ENCODE results near the gene AMER3. TPM values are rescaled to one million over a fixed set of nuclear protein-coding genes. Genes with fewer than 3 reads are reported as not detected.

Gene AMER3
- total RNA-seq, 2 experiments from 2014 or later = not detected

GRCh38 chr2:130808482-130809268, 53.3 kb downstream of the AMER3 start:
- DNase-seq = no peak
- ChIA-PET CTCF (interaction anchor here (0.5 kb wide), 1 partner anchor 606 kb away, joined by 6 read pairs; no protein-coding TSS in a partner anchor), POLR2A (no interaction called here)
- intact Hi-C loops (cut with DNase I, micrococcal nuclease) = no loop called here
- Histone ChIP-seq H3K27me3 (ENCODE audit: control insufficient read depth in 1 of 2, insufficient read depth in 2 of 2, low read length in 2 of 2) (no peaks in the 10 kb centered on the region), H3K4me3 (ENCODE audit: low read length) (no peak overlapping the region), H3K27ac (ENCODE audit: low read depth in 1 of 2, low read length in 2 of 2) (no peak overlapping the region), H3K36me3 (ENCODE audit: insufficient read depth, low read length) (no peaks in the 10 kb centered on the region), H3K9me3 (ENCODE audit: control insufficient read depth in 1 of 2, insufficient read depth in 1 of 2, low read length in 2 of 2) (no peaks in the 10 kb centered on the region), H3K4me1 (ENCODE audit: insufficient read depth, low read length) (peaks cover 3% of the 10 kb centered on the region)
- Mint-ChIP-seq H3K4me3 (no peak overlapping the region), H3K4me1 (ENCODE audit: low read depth) (peaks cover 5% of the 10 kb centered on the region), H3K27me3 (peaks cover 4% of the 10 kb centered on the region), H3K9me3 (no peaks in the 10 kb centered on the region), H3K27ac (no peak overlapping the region), H3K36me3 (ENCODE audit: low read depth) (no peaks in the 10 kb centered on the region)
- TF ChIP-seq CTCF (IDR thresholded peaks at IDR 0.05) = no peak
- no peak for ATAC-seq (ENCODE audit: poor library complexity)

- no peak overlapping the region for H3K4me3 Mint-ChIP-seq
- H3K4me1 Mint-ChIP-seq (ENCODE audit: low read depth) = peaks cover 5% of the 10 kb centered on the region
- H3K27me3 ChIP-seq (ENCODE audit: control insufficient read depth in 1 of 2, insufficient read depth in 2 of 2, low read length in 2 of 2) = no peaks in the 10 kb centered on the region
- intact Hi-C loops (cut with DNase I, micrococcal nuclease) = no loop called here
- H3K36me3 Mint-ChIP-seq (ENCODE audit: low read depth) = no peaks in the 10 kb centered on the region
- H3K27me3 Mint-ChIP-seq = peaks cover 4% of the 10 kb centered on the region
- no peaks in the 10 kb centered on the region for H3K9me3 Mint-ChIP-seq
- CTCF ChIA-PET = no interaction called here
- H3K27ac Mint-ChIP-seq = no peak overlapping the region
- no peak for TF ChIP-seq CTCF (IDR thresholded peaks at IDR 0.05)
- H3K36me3 ChIP-seq (ENCODE audit: insufficient read depth, low read length) = no peaks in the 10 kb centered on the region
- no peak for ATAC-seq (ENCODE audit: poor library complexity)
- H3K27ac ChIP-seq (ENCODE audit: low read depth in 1 of 2, low read length in 2 of 2) = no peak overlapping the region
- POLR2A ChIA-PET = no interaction called here
- no peak overlapping the region for H3K4me3 ChIP-seq (ENCODE audit: low read length)
- peaks cover 3% of the 10 kb centered on the region for H3K4me1 ChIP-seq (ENCODE audit: insufficient read depth, low read length)
- DNase-seq = no peak
- H3K9me3 ChIP-seq (ENCODE audit: control insufficient read depth in 1 of 2, insufficient read depth in 1 of 2, low read length in 2 of 2) = no peaks in the 10 kb centered on the region
Observed at GRCh38 chr2:130810490-130810889, 55.1 kb downstream of the AMER3 start.

DNA sequence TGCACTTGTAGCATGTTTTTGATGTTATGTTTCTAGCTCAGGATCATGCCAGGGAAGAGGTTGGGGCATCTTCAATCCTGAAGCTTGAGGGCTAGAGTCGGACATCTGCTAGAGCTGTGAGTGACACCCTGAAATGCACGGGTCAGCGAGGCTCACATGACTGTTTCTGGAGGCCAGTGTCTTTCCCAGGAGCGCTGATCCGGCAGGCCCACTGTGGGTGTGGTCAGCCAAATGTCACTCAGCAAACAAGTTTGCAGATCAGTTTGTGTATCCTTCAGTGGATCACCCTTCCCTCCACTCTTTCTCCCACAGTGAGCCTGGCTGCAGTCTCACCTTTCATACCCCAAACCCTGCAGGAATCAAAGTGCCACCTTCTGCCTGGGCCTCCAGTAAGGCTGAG, 58.4 kb downstream of the AMER3 start:
- no peak overlapping the region for H3K27ac Mint-ChIP-seq
- TF ChIP-seq CTCF (IDR thresholded peaks at IDR 0.05) = no peak
- no peaks in the 10 kb centered on the region for H3K36me3 Mint-ChIP-seq (ENCODE audit: low read depth)
- H3K27me3 ChIP-seq (ENCODE audit: control insufficient read depth in 1 of 2, insufficient read depth in 2 of 2, low read length in 2 of 2) = no peaks in the 10 kb centered on the region
- no peak for ATAC-seq (ENCODE audit: poor library complexity)
- H3K4me1 ChIP-seq (ENCODE audit: insufficient read depth, low read length) = no peaks in the 10 kb centered on the region
- CTCF ChIA-PET = no interaction called here
- intact Hi-C loops (cut with DNase I, micrococcal nuclease) = no loop called here
- H3K4me3 ChIP-seq (ENCODE audit: low read length) = no peak overlapping the region
- peaks cover 7% of the 10 kb centered on the region for H3K27me3 Mint-ChIP-seq
- H3K9me3 Mint-ChIP-seq = no peaks in the 10 kb centered on the region
- H3K36me3 ChIP-seq (ENCODE audit: insufficient read depth, low read length) = no peaks in the 10 kb centered on the region
- no peak overlapping the region for H3K4me3 Mint-ChIP-seq
- no peak overlapping the region for H3K27ac ChIP-seq (ENCODE audit: low read depth in 1 of 2, low read length in 2 of 2)
- no peaks in the 10 kb centered on the region for H3K4me1 Mint-ChIP-seq (ENCODE audit: low read depth)
- POLR2A ChIA-PET = no interaction called here
- no peak for DNase-seq
- H3K9me3 ChIP-seq (ENCODE audit: control insufficient read depth in 1 of 2, insufficient read depth in 1 of 2, low read length in 2 of 2) = no peaks in the 10 kb centered on the region

All from CD4-positive, alpha-beta T cell (primary cell).